COLO829 (cell line): Measurements from ENCODE around the gene EVX1.

ENCODE experiments used
- DNase-seq: peaks from one replicate; pipeline ENCODE4 v3.0.0; 2012; ENCODE audit warnings: low spot score

EVX1 gene

DNA sequence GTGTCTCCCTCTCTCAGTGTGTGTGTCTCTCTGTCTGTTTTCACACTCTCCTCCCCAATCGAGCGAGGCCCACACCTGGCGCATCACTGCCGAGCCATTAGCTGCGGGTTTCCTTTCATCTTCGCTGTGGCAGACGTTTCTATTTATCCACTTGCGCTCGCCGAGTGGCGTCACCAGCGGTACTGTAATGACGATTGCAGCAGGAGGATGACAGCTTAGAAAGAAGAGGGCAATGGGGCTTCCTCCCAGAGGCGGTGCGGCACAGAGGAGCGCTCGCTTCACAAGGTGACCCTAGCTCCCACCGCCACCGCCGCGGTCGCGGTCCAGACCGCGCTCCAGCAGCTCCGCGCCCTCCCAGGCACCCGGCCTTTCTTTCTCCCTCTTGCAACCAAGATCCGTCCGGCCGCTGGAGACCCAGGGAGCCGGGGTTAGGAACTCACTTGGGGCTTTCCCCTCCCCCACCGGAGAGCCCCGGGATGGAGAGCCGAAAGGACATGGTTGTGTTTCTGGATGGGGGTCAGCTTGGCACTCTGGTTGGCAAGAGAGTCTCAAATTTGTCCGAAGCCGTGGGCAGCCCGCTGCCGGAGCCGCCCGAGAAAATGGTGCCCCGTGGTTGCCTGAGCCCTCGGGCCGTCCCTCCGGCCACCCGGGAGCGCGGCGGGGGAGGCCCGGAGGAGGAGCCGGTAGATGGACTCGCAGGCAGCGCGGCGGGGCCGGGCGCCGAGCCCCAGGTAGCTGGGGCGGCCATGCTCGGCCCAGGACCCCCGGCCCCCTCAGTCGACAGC lies at the start of gene EVX1:
Gene EVX1, plus strand, starts transcription at position 248 of the 785 bp plus-strand sequence. Its CDS starts 229 bp downstream, at position 477.
- no peak for DNase-seq

DNA sequence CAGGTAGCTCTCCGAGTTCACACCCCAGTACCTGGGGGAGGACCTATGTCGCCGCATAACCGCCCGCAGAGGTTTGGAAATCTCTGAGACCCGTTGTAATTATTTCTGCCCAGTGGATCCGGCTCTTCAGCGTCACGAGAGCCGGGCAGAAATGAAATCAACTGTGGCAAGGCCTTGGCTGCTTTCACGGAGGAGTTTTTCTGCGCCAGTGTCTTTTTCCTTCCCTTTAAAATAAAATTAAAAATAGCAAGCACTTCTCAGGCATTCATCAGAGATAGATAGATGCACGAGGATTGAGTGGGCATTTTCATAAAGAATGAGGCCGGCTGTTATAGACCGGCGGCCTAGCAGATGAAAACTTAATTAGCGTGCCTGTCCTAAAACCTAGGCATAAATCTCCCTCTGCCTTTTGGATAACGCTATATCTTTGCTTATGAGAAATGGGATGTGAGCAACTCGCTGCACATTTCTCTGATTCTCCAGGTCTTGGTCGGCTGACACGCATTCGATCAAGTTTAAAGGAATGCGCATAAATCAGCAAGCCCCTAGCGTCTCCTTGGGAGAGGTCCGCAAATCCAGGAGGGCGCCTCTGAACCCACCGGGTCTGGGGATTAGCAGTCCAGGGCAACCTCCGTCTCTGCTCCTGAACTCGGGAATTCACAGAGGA lies 49.1 kb upstream of the EVX1 start:
- no peak for DNase-seq

GRCh38 chr7:27194002-27194352 lies 48.6 kb upstream of the EVX1 start:
- no peak for DNase-seq

- no peak for DNase-seq
These were observed 47.8 kb upstream of the EVX1 start for GRCh38 chr7:27194686-27195379.

DNA sequence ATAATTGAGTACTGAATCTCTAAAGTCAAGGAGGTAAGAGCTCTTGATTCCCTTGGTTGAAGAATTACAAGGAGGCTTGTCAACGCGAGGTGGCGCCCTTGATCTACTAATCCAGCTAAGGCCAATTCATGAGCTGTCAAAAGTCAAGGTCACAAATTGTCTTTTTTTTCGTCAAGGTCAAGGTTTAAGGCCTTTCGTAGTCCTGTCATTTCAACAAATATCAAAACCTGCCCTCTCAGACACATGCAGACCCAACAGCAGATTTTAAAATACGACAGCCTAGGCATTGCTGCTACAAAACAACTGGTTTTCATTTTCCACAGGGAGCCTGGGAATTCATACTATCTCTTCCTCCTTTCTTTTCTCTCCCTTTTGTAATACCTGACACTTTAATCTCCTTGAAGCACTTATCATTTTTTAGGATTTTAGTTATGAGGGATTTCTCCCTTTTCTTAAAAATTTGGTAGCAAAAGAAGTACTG lies 46.3 kb upstream of the EVX1 start:
- DNase-seq = peak; percentile 75

DNA sequence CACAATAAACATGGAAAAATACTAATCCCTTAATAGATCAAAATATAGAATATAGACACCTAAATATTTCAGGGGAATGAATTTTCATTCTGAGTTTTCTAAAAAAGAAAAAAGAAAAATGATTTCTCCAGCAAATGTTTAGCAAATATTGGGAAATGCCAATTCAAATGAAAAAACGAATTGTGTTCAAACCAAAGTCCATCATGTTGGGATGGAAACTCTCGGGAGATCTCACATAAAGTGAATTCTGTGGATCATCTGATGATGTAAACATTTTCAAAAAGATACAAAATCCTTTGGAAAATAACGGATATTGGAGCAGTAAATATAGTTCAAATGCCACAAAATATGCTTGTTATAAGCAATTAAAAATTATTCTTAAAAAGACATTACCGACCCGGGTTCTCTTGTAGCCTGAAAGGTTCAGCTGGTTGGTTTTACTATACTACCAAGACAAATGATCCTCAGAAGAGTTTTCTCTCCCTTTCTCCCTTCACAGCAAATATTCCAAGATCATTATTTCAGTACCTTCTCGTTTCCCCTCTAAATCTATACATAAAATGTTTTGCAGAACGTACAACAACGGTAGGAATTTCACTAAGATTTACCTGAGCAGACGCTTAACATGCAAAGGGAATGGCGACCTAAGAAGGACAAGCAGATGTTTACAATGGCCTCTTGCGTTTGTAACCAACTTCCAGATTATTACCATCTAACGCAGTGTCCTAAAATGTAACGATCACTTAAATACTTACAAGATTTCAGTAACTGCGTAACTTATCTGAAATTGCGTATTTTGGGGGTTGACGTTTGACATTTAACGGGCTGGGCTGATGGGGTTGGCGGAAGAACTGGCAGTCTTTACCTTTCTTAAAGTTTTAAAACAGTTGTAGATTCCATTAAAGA lies 45.2 kb upstream of the EVX1 start:
- DNase-seq = no peak

- no peak for DNase-seq
These were observed 44.3 kb upstream of the EVX1 start for GRCh38 chr7:27198138-27198841.

DNA sequence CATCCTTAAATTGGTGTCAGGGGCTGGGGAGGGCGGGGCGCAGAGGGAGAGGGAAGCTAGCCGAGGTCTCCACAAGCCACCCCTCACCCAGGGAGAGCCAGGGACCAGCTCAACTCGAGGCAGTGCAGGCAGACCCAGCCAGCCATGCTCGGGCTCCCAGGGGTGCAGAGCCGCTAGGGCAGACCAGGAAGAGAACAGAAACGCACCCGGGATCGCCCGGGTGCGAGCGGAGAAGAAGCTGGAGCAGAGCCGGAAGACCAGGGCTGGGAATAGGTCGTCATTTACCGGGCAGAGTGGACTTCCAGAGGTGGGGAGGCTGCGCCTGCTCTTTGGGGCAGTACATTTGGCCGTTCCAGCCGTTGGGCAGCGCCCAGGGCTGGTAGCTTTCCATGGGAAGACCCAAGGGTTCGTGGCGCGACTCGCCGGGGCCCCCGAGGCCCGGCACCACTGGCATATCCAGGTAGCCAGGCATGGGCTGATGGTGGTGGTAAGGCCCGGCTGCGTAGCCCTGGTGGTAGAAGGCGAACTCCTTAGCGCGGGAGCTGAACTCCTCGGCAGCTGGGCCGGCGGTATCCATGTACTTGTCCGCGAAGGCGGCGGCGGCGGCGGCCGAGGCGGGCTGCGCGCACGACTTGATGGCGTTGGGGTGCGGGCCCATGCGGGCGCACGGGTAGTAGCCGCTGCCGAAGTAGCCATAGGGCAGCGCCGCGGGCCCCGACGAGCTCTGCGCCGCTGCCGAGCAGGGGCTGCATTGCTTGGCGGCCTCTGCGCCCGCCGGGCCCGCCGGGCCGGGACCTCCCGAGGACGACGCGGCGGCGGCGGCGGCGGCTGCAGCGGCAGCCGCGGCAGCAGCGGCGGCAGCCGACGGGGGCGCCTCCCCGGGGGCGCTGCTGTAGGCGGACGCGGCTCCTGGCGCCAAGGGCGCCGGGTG lies 43.5 kb upstream of the EVX1 start:
- DNase-seq = no peak

- no peak for DNase-seq
These were observed 42.5 kb upstream of the EVX1 start, which contains the start of gene HOXA13 for GRCh38 chr7:27199849-27200760. HOXA13 (minus strand) TSS chr7:27200091; CDS start chr7:27200077, 14 bp downstream.

DNA sequence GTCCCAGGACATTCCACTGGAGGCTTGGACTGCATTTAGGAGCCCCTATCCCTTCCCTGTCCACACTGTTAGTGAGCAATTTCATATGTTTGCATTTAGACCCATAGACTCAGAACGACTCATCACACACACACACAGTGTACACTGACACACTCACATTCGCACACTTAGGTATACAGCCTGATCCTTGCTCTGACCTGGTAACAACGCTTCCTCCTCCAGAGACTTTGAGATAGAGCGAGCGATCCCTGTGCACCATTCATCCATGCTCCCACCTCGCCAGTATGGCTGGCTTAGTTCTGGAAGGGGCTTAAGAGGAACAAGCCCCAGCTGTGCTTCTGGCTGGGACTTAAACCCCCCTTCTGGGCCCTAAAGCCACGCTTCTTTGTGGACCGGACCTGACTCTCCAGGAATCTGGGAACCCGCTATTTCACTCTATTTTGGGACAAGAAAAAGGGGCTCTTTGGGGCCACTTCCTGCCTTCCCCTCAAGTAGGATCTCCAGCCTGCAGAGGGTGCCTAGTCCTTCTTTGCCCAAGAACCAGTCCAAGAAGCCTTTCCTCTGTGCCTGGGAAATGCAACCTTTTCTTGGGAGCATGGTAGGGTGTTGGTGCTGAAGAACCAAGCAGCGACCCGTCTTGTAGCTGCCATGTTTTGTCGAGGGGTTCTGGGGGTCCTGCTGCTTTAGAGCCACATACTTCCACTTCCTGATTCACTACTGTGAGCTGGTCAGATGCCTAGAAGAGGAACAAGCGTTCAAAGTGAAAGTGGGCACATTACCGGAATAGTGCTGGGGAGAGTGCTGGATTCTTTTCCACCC lies 41.6 kb upstream of the EVX1 start:
- no peak for DNase-seq

DNA sequence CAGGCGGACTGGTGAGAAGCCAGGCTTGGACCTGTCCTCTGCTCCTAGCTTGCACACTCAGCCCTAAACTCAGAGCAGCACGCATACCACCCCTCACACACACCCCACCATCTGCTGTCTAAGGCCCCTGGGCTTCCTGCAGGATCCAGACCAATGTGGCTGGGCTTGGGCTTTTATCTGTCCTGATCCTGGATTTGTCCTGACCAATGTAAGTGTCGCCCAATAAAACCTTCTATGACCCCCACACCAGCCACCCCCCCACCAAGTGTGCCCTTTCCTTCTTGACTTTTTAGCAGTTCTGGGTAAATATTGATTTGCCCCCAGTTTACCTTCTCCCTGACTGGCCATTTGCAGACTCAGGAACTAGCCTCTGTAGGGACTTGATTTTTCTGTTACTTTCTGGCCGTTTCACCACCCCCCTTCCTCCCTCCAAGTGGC lies 41.0 kb upstream of the EVX1 start:
- DNase-seq = no peak

DNA sequence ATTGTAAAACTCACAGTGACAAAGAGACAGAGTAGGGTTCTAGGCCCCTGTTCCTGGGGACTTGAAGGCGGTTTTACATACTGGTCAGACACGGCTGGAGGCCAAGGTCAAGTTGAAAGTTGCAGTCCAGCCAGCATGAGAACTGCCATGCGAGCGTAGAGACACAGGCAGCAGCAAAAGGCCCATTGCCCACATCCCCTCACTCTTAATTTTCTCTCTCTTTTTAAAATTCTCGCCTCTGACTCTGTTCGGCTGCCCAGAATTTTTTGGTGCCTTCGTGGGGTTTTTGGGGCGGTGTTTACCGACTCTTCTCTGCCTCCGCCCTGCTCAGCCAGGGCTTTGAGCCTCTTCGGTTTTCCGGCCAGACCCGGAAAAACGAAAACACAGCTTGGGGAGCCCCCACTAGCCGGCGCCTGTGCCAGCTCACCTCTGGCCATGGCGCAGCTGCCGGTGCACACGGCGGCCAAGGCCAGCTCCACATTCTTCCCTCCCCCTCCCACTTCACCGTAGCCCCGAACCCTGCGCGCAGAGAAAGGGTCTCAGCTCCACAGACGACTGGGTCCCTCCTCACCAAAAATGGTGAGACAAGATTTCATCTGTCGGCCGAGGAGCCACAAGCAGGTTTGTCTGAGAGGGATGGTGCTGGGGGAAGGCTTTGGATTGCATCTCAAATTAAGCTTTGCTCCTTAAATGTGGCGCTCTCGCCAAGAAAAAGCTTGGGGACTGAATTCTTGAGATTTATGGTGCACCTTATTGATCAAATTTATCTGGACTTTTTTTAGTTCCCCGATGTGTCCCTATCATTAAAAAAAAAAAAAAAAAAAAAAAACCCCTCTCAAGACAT lies 40.4 kb upstream of the EVX1 start:
- DNase-seq = no peak

GRCh38 chr7:27202862-27203134 lies 39.8 kb upstream of the EVX1 start:
- DNase-seq = no peak

GRCh38 chr7:27203365-27203953 lies 39.1 kb upstream of the EVX1 start:
- no peak for DNase-seq

GRCh38 chr7:27203964-27204594 lies 38.5 kb upstream of the EVX1 start:
- DNase-seq = no peak

GRCh38 chr7:27204851-27205322 lies 37.7 kb upstream of the EVX1 start:
- no peak for DNase-seq
